Right hindlimb (tissue), 1 donor: ENCODE results near the gene KCNE4.
"Not testable (repeated sequence)": the region's sequence is repeated elsewhere in the genome, so short reads cannot be mapped to it uniquely, and the experiment has no call there.

Experiments used
- DNase-seq: peaks from one replicate; pipeline ENCODE4 v3.0.0-alpha.2; 2018

Gene KCNE4

DNA sequence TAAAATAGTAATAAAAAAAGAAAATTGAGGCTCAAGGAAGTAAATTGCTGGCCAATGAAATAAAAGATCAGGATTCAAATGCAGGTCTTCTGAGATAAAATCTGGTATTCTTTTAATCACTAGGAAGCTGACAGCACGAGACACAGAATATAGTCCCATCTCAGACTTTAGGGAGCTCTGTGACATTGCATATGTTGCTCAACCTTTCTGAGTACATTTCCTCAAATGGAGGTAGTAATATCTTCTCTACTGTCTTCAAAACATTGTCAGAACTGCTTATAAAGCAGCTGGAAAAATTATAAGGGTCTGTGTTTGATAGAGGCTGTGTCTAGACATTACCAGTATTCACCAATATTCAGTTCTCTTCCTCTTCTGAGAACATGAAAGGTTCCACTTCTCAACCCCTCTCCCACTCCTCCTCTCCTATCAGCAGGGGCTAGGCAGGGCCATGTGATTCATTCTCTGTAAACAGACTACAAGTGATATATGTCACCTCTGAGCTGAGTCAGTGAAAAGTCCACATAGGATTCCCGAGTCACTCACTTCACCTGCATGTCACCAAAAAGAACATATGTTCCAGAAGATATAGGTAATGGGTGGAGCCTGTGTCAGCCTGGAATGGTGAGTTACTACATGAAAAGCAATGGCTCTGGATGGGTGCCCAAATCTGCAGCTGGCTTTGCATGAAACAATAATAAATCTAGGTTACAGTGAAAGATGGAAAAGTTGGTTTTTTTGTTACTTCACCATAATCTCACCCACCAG is 7.1 kb downstream of the KCNE4 start:
- no peak for DNase-seq

GRCh38 chr2:223060201-223060825 is 8.3 kb downstream of the KCNE4 start:
- DNase-seq, result no peak

GRCh38 chr2:223062396-223062795 is 10.4 kb downstream of the KCNE4 start:
- DNase-seq, result no peak

DNA sequence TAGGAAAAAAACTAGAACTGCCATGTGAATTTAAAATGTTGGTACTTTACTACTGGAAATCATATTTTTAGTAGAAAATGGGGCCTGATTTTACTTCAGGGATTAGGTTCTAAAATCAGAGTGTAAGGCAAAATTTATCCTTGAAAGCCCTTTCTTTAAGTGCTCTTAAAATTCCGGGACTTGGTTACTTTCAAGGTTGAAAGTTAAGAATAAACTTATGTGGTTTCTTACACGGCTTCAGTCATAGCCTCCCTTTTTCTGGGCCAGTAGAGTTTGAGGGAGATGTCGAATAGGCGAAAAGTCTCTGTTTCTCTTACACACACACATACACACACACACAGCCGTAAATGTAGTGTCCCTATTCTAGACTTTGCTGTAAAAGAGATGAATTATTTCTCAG is 13.1 kb downstream of the KCNE4 start:
- no peak for DNase-seq

GRCh38 chr2:223066721-223067120 is 14.7 kb downstream of the KCNE4 start:
- no peak for DNase-seq

GRCh38 chr2:223068071-223068470 is 16.1 kb downstream of the KCNE4 start:
- DNase-seq, result no peak

DNA sequence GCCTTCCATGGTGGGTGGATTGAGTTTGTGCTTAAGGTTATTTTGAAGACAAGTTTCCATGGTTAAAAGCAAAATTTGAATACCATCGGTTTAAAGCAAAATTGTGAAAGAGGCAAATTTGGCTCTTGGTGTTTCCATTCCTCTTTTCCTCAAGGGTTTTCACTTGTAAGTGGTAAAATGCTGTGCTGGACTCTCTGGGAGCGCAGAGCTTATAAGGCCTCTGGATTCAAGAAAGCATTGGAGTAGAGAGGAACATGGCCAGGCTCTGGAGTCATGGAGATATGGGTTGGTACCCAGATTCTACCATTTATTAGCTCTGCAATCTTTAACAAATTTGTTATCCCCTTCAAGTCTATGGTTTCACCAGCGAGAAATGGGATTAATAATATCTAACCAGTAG is 17.5 kb downstream of the KCNE4 start:
- DNase-seq, result no peak

DNA sequence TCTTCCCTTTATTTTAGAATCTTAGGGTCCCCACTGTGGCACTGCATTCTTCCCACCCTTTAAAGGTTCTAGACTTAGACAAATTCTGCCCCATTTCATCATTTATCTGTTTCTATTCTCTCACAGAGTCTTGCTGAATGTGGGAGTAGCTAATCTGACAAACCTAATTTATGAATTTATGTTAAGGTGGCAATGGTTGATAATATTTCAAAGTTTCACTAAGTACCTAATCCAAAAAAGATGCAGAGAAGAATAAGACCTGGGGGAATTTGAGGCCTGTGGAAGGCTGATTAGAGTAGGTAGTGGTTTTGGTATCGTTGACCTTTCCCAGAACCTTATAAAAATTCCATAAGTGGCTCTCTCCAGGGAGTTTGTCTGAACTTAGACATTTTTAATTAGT is 18.0 kb downstream of the KCNE4 start:
- no peak for DNase-seq

DNA sequence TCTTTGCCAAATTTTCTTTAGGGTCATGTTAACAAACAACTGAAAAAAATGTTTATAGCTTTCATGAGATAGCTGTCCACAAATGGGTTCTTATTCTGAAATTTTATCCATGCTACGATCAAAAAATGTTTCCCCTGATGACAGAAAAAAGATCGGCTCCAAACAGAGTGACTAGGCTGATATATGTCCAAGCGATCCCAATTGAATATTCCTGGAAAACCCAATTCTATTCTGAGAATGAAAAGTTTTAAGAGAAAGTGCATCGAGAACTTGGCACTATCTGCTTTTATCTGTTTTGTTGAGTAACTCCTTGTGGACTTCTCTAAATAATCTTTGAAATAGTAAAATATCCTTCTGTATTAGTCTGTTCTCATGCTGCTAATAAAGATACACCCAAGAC is 19.1 kb downstream of the KCNE4 start:
- DNase-seq, result no peak

GRCh38 chr2:223072826-223073225 is 20.8 kb downstream of the KCNE4 start:
- DNase-seq, result no peak

GRCh38 chr2:223075301-223076270 is 23.6 kb downstream of the KCNE4 start:
- no peak for DNase-seq

GRCh38 chr2:223076573-223076972 is 24.6 kb downstream of the KCNE4 start:
- no peak for DNase-seq

DNA sequence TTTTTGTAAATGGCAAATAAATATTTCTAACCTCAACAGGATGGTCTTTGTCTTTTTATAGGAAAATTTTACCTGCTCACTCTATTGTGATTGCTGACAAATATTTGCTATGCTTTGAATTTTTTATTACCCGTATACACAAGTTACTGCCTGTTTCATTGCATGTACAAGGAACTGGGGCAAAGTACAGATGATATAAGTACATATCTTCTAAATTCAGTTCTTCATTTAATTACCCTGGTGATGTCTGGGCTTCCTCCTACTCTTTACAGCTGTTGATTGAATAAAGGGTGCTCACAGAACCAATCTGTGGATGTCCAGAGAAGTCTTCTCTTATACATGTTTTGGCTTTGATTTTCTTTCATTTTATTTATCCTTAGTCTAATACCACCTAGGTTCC is 26.5 kb downstream of the KCNE4 start:
- no peak for DNase-seq

- DNase-seq, result no peak
These were observed 27.4 kb downstream of the KCNE4 start for GRCh38 chr2:223079378-223079777.

DNA sequence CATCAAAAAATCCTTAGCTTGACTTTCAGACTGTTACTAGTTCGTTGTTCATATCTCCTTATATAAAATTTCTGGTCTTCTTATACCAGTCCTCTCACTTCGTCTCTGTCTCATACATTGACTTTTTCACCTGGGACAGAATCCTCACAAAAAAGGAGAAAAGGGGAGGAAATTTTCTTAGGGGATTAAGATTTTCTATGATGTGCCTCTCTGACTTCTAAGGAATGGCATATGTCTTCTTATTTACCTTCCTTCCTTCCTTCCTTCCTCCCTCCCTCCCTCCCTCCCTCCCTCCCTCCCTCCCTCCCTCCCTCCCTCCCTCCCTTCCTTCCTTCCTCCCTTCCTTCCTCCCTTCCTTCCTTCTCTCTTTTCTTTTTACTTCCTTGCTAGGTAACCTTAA is 27.9 kb downstream of the KCNE4 start:
- no peak for DNase-seq

GRCh38 chr2:223080790-223081360 is 28.9 kb downstream of the KCNE4 start:
- DNase-seq, result not testable (repeated sequence)

DNA sequence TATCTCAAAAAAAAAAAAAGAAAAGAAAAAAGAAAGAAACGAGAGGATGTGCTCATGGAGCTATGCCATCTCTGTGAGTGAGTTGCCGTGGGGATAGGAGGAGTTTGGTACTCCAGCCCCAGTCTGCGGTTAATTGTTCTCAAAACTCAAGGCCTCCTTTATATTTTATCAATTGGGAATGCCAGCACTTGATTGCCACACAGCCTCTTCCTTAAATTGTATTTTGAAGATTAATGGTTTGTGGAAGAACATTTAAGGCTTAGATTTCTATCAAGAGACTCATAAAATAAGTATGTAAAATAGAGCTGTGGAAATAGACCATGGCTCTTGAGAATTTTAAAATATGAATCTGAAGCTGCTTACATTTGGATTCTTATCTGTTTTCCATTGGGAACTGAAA is 29.8 kb downstream of the KCNE4 start:
- DNase-seq, result no peak

GRCh38 chr2:223082706-223083105 is 30.7 kb downstream of the KCNE4 start:
- DNase-seq, result no peak

DNA sequence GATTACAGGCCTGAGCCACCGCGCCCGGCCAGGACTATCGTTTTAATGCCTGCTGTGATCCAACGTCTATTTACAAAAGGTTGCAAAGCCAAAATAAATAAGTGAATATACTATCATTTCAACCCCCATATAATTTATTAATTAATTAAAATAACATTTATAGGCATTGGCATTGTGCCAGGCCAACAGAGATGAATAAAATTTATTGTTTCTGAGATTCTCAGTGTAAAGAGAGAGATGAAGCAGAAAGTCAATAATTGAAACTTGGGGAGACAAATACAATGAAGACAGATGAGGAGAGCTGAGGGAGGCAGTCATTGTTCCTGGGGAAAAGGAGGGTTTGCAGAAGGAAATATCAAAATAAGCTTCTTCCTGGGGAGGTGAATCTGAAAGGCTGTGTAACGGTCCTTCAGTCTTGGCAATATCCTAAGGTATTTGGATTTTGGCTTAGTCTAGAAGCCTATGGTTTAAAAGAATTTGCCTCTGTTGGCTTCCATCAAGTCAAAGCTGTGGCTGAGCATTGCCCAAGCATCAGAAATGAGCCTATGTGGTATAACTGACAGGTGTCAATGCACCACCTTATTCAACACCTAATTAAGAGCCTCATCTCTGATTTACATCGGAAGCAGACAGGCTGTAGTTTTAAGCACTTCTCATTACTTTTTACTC is 31.5 kb downstream of the KCNE4 start:
- DNase-seq, result no peak

DNA sequence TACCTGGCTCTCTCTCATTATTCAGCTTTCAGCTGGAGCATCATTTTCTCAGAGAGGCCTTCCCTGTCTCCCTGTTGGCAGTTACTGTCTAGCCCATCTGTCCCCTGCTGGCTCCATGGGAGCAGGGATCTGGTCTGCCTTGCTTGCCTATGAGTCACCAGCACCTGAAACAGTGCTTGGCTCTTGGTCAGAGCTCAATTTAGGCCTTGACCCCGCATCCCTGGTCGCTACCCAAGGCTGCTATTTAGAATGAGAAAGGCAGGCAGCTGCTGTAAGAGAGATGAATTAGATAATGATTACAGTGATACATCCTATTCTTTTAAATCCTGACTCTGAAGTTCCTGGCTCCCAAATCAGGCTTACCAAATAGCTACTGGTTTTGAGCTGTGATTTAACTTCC is 32.9 kb downstream of the KCNE4 start:
- no peak for DNase-seq

- no peak for DNase-seq
These were observed 34.5 kb downstream of the KCNE4 start for GRCh38 chr2:223086370-223086981.

GRCh38 chr2:223087466-223087865 is 35.5 kb downstream of the KCNE4 start:
- no peak for DNase-seq
